H9 (cell line): ENCODE data around the gene HM13. TPM values are rescaled to one million over a fixed set of nuclear protein-coding genes. Genes with fewer than 3 reads are reported as not detected.
"Not testable (repeated sequence)": the region's sequence is repeated elsewhere in the genome, so short reads cannot be mapped to it uniquely, and the experiment has no call there.

Experiments
- DNase-seq: peaks from one replicate; pipeline ENCODE4 v3.0.0-alpha.2; 2017
- H2AFZ ChIP-seq: one replicate; pipeline ENCODE4 v1.6.1; 2013; ENCODE audit warnings: mild to moderate bottlenecking, low read length, control low read depth, moderate library complexity
- H2AK5ac ChIP-seq: 2 replicates; pipeline ENCODE4 v1.6.1; 2013; ENCODE audit warnings: low read length, control low read depth, mixed read lengths; ENCODE audit not compliant: insufficient read length
- H2BK120ac ChIP-seq: one replicate; pipeline ENCODE4 v1.6.1; 2013; ENCODE audit warnings: low read depth, mild to moderate bottlenecking, low read length, control low read depth, inconsistent platforms; ENCODE audit not compliant: poor library complexity, severe bottlenecking
- H2BK12ac ChIP-seq: 2 replicates; pipeline ENCODE4 v1.6.1; 2013; ENCODE audit warnings: low read length, control low read depth, mixed read lengths, low read depth; ENCODE audit not compliant: insufficient read length
- H2BK15ac ChIP-seq: 2 replicates; pipeline ENCODE4 v1.6.1; 2013; ENCODE audit warnings: low read depth, low read length, control low read depth
- H2BK20ac ChIP-seq: one replicate; pipeline ENCODE4 v1.6.1; 2013; ENCODE audit warnings: low read depth, mild to moderate bottlenecking, low read length, control low read depth, inconsistent platforms; ENCODE audit not compliant: poor library complexity, severe bottlenecking
- H2BK5ac ChIP-seq: 2 replicates; pipeline ENCODE4 v1.6.1; 2013; ENCODE audit warnings: low read length, control low read depth, mixed read lengths; ENCODE audit not compliant: insufficient read length
- H3K14ac ChIP-seq: 2 replicates; pipeline ENCODE4 v1.6.1; 2013; ENCODE audit warnings: low read length, control low read depth; ENCODE audit not compliant: insufficient read depth
- H3K18ac ChIP-seq: 2 replicates; pipeline ENCODE4 v1.6.1; 2013; ENCODE audit warnings: low read depth, mild to moderate bottlenecking, mixed read lengths, low read length, control low read depth; ENCODE audit not compliant: insufficient read length
- H3K23ac ChIP-seq: 2 replicates; pipeline ENCODE4 v1.6.1; 2013; ENCODE audit warnings: low read length, control low read depth, mixed read lengths, low read depth; ENCODE audit not compliant: insufficient read length
- H3K23me2 ChIP-seq: 2 replicates; pipeline ENCODE4 v1.6.1; 2013; ENCODE audit warnings: low read depth, mild to moderate bottlenecking, mixed read lengths, low read length, control low read depth; ENCODE audit not compliant: insufficient read length, poor library complexity, severe bottlenecking
- H3K27ac ChIP-seq: 2 replicates; pipeline ENCODE4 v1.5.1; 2013; ENCODE audit warnings: low read length, control low read depth, mixed read lengths, low read depth; ENCODE audit not compliant: insufficient read length
- H3K27me3 ChIP-seq: 2 replicates; pipeline ENCODE4 v1.6.1; 2013; ENCODE audit warnings: low read length, control low read depth, inconsistent platforms; ENCODE audit not compliant: insufficient read depth
- H3K4ac ChIP-seq: 2 replicates; pipeline ENCODE4 v1.6.1; 2013; ENCODE audit warnings: low read depth, mild to moderate bottlenecking, control low read depth, inconsistent platforms, low read length, moderate library complexity
- H3K4me1 ChIP-seq: 2 replicates; pipeline ENCODE4 v1.6.1; 2013; ENCODE audit warnings: low read length, control low read depth, inconsistent platforms; ENCODE audit not compliant: insufficient read depth
- H3K4me2 ChIP-seq: 2 replicates; pipeline ENCODE4 v1.6.1; 2013; ENCODE audit warnings: low read length, control low read depth, mixed read lengths; ENCODE audit not compliant: insufficient read length, insufficient read depth
- H3K56ac ChIP-seq: 2 replicates; pipeline ENCODE4 v1.6.1; 2013; ENCODE audit warnings: low read depth, mild to moderate bottlenecking, mixed read lengths, low read length, control low read depth; ENCODE audit not compliant: insufficient read length
- H3K79me1 ChIP-seq: 2 replicates; pipeline ENCODE4 v1.6.1; 2013; ENCODE audit warnings: low read depth, mild to moderate bottlenecking, moderate library complexity, low read length, control low read depth, inconsistent platforms; ENCODE audit not compliant: insufficient read depth, poor library complexity, severe bottlenecking
- H3K79me2 ChIP-seq: 2 replicates; pipeline ENCODE4 v1.6.1; 2013; ENCODE audit warnings: low read length, control low read depth, inconsistent platforms; ENCODE audit not compliant: insufficient read depth
- H3K9ac ChIP-seq: 2 replicates; pipeline ENCODE4 v1.6.1; 2013; ENCODE audit warnings: low read length, control low read depth, mixed read lengths; ENCODE audit not compliant: insufficient read length; ENCODE audit errors: extremely low read depth
- H3K9me3 ChIP-seq: one replicate; pipeline ENCODE4 v1.6.1; 2013; ENCODE audit warnings: low read depth, low read length, inconsistent platforms; ENCODE audit not compliant: control insufficient read depth
- H3T11ph ChIP-seq: one replicate; pipeline ENCODE4 v1.6.1; 2013; ENCODE audit warnings: mild to moderate bottlenecking, low read length, control low read depth, inconsistent platforms
- H4K20me1 ChIP-seq: one replicate; pipeline ENCODE4 v1.6.1; 2013; ENCODE audit not compliant: control insufficient read depth, insufficient read length, insufficient read depth
- H4K5ac ChIP-seq: 2 replicates; pipeline ENCODE4 v1.6.1; 2013; ENCODE audit warnings: low read depth, mild to moderate bottlenecking, mixed read lengths, low read length, control low read depth; ENCODE audit not compliant: insufficient read length
- H4K8ac ChIP-seq: replicated peaks from 2 replicates; pipeline ENCODE4 v1.6.1; 2013; ENCODE audit warnings: low read length, control low read depth, mixed read lengths, low read depth; ENCODE audit not compliant: insufficient read length
- H4K91ac ChIP-seq: 2 replicates; pipeline ENCODE4 v1.6.1; 2013; ENCODE audit warnings: low read depth, mild to moderate bottlenecking, moderate library complexity, mixed read lengths, low read length, control low read depth; ENCODE audit not compliant: insufficient read length
- H3K27ac Mint-ChIP-seq, 3 experiments: 2 replicates in 2 of 3; 3 replicates in 1 of 3; pipeline ENCODE4 v1.8.0; 2020 to 2021; ENCODE audit warnings: mixed read lengths in 3 of 3, mild to moderate bottlenecking in 1 of 3, moderate library complexity in 1 of 3
- H3K27me3 Mint-ChIP-seq: 2 replicates; pipeline ENCODE4 v1.8.0; 2021; ENCODE audit warnings: low read depth, mild to moderate bottlenecking, moderate library complexity, mixed read lengths
- H3K36me3 Mint-ChIP-seq, 3 experiments: 2 replicates in 2 of 3; 3 replicates in 1 of 3; pipeline ENCODE4 v1.8.0; 2020 to 2021; ENCODE audit warnings: low read depth in 3 of 3, mixed read lengths in 3 of 3; ENCODE audit not compliant: insufficient read depth in 1 of 3
- H3K4me1 Mint-ChIP-seq, 2 experiments: 2 replicates each; pipeline ENCODE4 v1.8.0; 2020; ENCODE audit warnings: mixed read lengths in 2 of 2
- H3K4me3 Mint-ChIP-seq, 2 experiments: 2 replicates in 1 of 2; 3 replicates in 1 of 2; pipeline ENCODE4 v1.8.0; 2020 to 2021; ENCODE audit warnings: mild to moderate bottlenecking in 2 of 2, mixed read lengths in 2 of 2, moderate library complexity in 1 of 2
- H3K9me3 Mint-ChIP-seq, 2 experiments: 2 replicates in 1 of 2; 3 replicates in 1 of 2; pipeline ENCODE4 v1.8.0; 2020; ENCODE audit warnings: mild to moderate bottlenecking in 2 of 2, mixed read lengths in 2 of 2, moderate library complexity in 1 of 2
- WGBS: extraction: QIAGEN DNeasy Blood & Tissue Kit; methylation state at CpG from one replicate; pipeline ENCODE4 v1.1.7; 2013; ENCODE audit warnings: missing lambda C conversion rate, low lambda C conversion rate, mixed read lengths; ENCODE audit not compliant: insufficient read length; ENCODE audit errors: extremely low coverage; 5-methylcytosine and 5-hydroxymethylcytosine counted together
- total RNA-seq: library from RNA; stranded (reverse); gene quantifications from 2 replicates; pipeline ENCODE4 v1.2.1, GENCODE V29; 2021
- TF ChIP-seq, protein P1 (sequence below): fragments of 200-600 bp; sonication (generic); conservative IDR thresholded peaks from 3 replicates; pipeline ENCODE4 v1.8.0; 2021; ENCODE audit warnings: antibody characterized with exemption, mild to moderate bottlenecking

HM13 gene
- total RNA-seq, 1 experiment from 2014 or later: 169 TPM

DNA sequence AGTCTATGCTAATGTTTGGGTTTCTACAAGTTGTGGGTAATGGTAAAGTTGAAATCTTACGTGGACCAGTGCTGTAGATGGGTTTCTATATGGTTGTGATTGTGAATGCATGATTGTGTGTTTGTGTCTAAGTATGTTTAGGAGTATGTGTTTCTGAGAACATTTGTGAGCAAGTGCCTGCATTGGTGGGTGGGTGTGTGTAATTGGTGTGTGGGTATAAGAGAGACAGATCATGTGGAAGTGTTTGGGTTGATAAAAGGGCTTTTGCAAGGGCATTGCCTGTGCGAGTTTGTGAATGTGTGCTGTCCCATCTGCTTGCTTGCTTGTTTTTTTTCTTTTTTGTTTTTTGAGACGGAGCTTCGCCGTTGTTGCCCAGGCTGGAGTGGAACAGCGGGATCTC lies 65.0 kb downstream of the HM13 start:
- no peak overlapping the region for H4K91ac ChIP-seq

DNA sequence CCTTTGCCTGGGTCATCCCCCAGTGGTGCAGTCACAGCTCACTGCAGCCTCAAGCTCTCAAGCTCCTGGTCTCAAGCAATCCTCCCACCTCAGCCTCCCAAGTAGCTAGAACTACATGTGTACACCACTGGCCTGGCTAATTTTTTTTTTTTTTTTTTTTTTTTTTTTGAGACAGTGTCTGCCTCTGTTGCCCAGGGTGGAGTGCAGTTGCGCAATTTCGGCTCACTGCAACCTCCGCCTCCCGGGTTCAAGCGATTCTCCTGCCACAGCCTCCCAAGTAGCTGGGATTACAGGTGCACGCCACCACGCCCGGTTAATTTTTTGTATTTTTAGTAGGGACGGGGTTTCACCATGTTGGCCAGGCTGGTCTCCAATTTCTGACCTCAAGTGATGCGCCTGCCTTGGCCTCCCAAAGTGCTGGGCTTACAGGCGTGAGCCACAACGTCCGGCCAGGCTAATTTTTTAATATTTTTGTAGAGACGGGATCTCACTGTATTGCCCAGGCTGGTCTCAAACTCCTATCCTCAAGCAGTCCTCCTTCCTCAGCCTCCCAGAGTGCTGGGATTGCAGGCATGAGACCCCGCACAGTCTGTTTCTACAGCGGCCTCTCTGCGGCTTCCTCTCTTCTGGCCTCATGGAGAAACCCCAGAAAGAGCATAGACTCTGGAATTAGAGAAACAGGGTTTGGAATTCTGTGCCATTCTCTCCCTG lies 65.9 kb downstream of the HM13 start:
- no CpG with 5 or more reads among the region's 17 CpGs for WGBS
- not testable (repeated sequence) for H3K23me2 ChIP-seq, H3K14ac ChIP-seq, H3K79me1 ChIP-seq, H3K4me2 ChIP-seq, H2BK120ac ChIP-seq, H2BK5ac ChIP-seq, H2BK15ac ChIP-seq, DNase-seq, H3K18ac ChIP-seq, H3K27me3 ChIP-seq, H3K9me3 ChIP-seq, H2AFZ ChIP-seq, H3K4me1 ChIP-seq, H4K8ac ChIP-seq, H3K27ac ChIP-seq, H4K91ac ChIP-seq, H3T11ph ChIP-seq, H2AK5ac ChIP-seq, H3K9me3 Mint-ChIP-seq, H2BK20ac ChIP-seq, H4K20me1 ChIP-seq, H2BK12ac ChIP-seq, H3K79me2 ChIP-seq, H3K9ac ChIP-seq, H3K4ac ChIP-seq, H3K23ac ChIP-seq, H3K56ac ChIP-seq, H3K27me3 Mint-ChIP-seq, H4K5ac ChIP-seq
- Mint-ChIP-seq H3K4me1 (peaks cover 52% of the 10 kb centered on the region in 2 experiments), H3K36me3 (peaks cover 7 to 19% (median 17%) of the 10 kb centered on the region in 3 experiments), H3K27ac (peak overlapping the region; percentile 94 to 99 (median 99)), H3K4me3 (peak overlapping the region in 1 of 2 experiments; percentile 50; a peak in 2 of 5 replicates)

More for the DNA sequence above, 65.0 kb downstream of the HM13 start:
- Histone ChIP-seq H3K27me3 (no peaks in the 10 kb centered on the region), H2AK5ac (no peak overlapping the region), H2BK120ac (no peak overlapping the region), H3K4ac (no peak overlapping the region), H2BK20ac (no peak overlapping the region), H3K4me1 (no peaks in the 10 kb centered on the region), H3K27ac (no peak overlapping the region), H4K5ac (no peak overlapping the region), H3T11ph (no peak overlapping the region), H2AFZ (no peak overlapping the region), H3K18ac (no peak overlapping the region), H2BK5ac (no peak overlapping the region), H3K23me2 (no peaks in the 10 kb centered on the region), H3K56ac (no peak overlapping the region), H2BK15ac (no peak overlapping the region), H4K8ac (no peak overlapping the region), H3K9ac (no peak overlapping the region), H3K4me2 (no peak overlapping the region), H3K79me1 (no peaks in the 10 kb centered on the region), H3K9me3 (no peaks in the 10 kb centered on the region), H3K14ac (no peak overlapping the region), H3K79me2 (no peaks in the 10 kb centered on the region), H3K23ac (no peak overlapping the region), H4K20me1 (no peaks in the 10 kb centered on the region), H2BK12ac (no peak overlapping the region)
- no CpG with 5 or more reads among the region's 6 CpGs for WGBS
- peaks cover 7 to 18% (median 17%) of the 10 kb centered on the region in 3 experiments for H3K36me3 Mint-ChIP-seq
- H3K4me1 Mint-ChIP-seq: peaks cover 45 to 49% of the 10 kb centered on the region in 2 experiments
- H3K27me3 Mint-ChIP-seq: no peaks in the 10 kb centered on the region; the same call in 1 of the 2 replicates
- H3K9me3 Mint-ChIP-seq: peaks cover 2 to 3% of the 10 kb centered on the region in 2 experiments; a peak in 3 of 5 replicates
- H3K4me3 Mint-ChIP-seq: no peak overlapping the region
- TF ChIP-seq, protein P1, sequence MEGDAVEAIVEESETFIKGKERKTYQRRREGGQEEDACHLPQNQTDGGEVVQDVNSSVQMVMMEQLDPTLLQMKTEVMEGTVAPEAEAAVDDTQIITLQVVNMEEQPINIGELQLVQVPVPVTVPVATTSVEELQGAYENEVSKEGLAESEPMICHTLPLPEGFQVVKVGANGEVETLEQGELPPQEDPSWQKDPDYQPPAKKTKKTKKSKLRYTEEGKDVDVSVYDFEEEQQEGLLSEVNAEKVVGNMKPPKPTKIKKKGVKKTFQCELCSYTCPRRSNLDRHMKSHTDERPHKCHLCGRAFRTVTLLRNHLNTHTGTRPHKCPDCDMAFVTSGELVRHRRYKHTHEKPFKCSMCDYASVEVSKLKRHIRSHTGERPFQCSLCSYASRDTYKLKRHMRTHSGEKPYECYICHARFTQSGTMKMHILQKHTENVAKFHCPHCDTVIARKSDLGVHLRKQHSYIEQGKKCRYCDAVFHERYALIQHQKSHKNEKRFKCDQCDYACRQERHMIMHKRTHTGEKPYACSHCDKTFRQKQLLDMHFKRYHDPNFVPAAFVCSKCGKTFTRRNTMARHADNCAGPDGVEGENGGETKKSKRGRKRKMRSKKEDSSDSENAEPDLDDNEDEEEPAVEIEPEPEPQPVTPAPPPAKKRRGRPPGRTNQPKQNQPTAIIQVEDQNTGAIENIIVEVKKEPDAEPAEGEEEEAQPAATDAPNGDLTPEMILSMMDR: no peak
- peak overlapping the region; percentile 4 to 89 (median 63) for H3K27ac Mint-ChIP-seq
- no peak for DNase-seq
